Mesothelial cell of epicardium (in vitro differentiated cells): ENCODE data around the gene SEMA6A. TPM values are rescaled to one million over a fixed set of nuclear protein-coding genes. Genes with fewer than 3 reads are reported as not detected.

Experiments
- DNase-seq, 2 experiments: peaks; one replicate each; pipeline ENCODE4 v3.0.0; 2021; ENCODE audit warnings: low spot score in 2 of 2; ENCODE audit not compliant: unreplicated experiment in 2 of 2
- H3K27ac Mint-ChIP-seq: 2 replicates; pipeline ENCODE4 v1.8.0; 2021; ENCODE audit warnings: mixed read lengths
- H3K27me3 Mint-ChIP-seq: 2 replicates; pipeline ENCODE4 v1.8.0; 2021; ENCODE audit warnings: low read depth, mixed read lengths
- H3K36me3 Mint-ChIP-seq: 2 replicates; pipeline ENCODE4 v1.8.0; 2021; ENCODE audit warnings: mixed read lengths
- H3K4me1 Mint-ChIP-seq: 2 replicates; pipeline ENCODE4 v1.8.0; 2021; ENCODE audit warnings: mixed read lengths
- H3K4me3 Mint-ChIP-seq: 2 replicates; pipeline ENCODE4 v1.8.0; 2021; ENCODE audit warnings: mild to moderate bottlenecking, moderate library complexity, mixed read lengths
- H3K9me3 Mint-ChIP-seq: 2 replicates; pipeline ENCODE4 v1.8.0; 2021; ENCODE audit warnings: mixed read lengths
- CTCF ChIP-seq: fragments of 200-600 bp; sonication (generic); IDR thresholded peaks from one replicate; pipeline ENCODE4 v1.5.0; 2021; ENCODE audit warnings: antibody characterized with exemption; ENCODE audit not compliant: unreplicated experiment
- total RNA-seq: library from RNA; stranded (reverse); gene quantifications from 3 replicates; pipeline ENCODE4 v1.2.1, GENCODE V29; 2021

SEMA6A gene
- total RNA-seq, 1 donor from 2014 or later: 129 TPM

GRCh38 chr5:116479776-116480675, 94.6 kb downstream of the SEMA6A start:
- Mint-ChIP-seq H3K9me3 (peaks cover 21% of the 10 kb centered on the region), H3K4me3 (no peak overlapping the region), H3K27me3 (no peaks in the 10 kb centered on the region), H3K4me1 (peaks cover 5% of the 10 kb centered on the region), H3K27ac (peak overlapping the region; percentile 29), H3K36me3 (peaks cover 78% of the 10 kb centered on the region)
- no peak for DNase-seq
- no peak for TF ChIP-seq CTCF

GRCh38 chr5:116478491-116478890, 96.1 kb downstream of the SEMA6A start:
- no peak for TF ChIP-seq CTCF
- Mint-ChIP-seq H3K4me1 (peaks cover 5% of the 10 kb centered on the region), H3K27ac (no peak overlapping the region), H3K27me3 (no peaks in the 10 kb centered on the region), H3K36me3 (peaks cover 77% of the 10 kb centered on the region), H3K4me3 (no peak overlapping the region), H3K9me3 (peaks cover 21% of the 10 kb centered on the region)
- no peak for DNase-seq

- H3K36me3 Mint-ChIP-seq: peaks cover 75% of the 10 kb centered on the region
- H3K27me3 Mint-ChIP-seq: no peaks in the 10 kb centered on the region
- H3K4me3 Mint-ChIP-seq: no peak overlapping the region
- peaks cover 21% of the 10 kb centered on the region for H3K9me3 Mint-ChIP-seq
- no peak for TF ChIP-seq CTCF
- no peak overlapping the region for H3K27ac Mint-ChIP-seq
- no peak for DNase-seq
- peaks cover 5% of the 10 kb centered on the region for H3K4me1 Mint-ChIP-seq
Observed at GRCh38 chr5:116476897-116477537, 97.6 kb downstream of the SEMA6A start.

- Mint-ChIP-seq H3K4me1 (peaks cover 5% of the 10 kb centered on the region), H3K27ac (no peak overlapping the region), H3K36me3 (peaks cover 73% of the 10 kb centered on the region), H3K9me3 (peaks cover 17% of the 10 kb centered on the region), H3K4me3 (no peak overlapping the region), H3K27me3 (no peaks in the 10 kb centered on the region)
- no peak for TF ChIP-seq CTCF
- DNase-seq: no peak
Observed at GRCh38 chr5:116475338-116475737, 99.3 kb downstream of the SEMA6A start.

GRCh38 chr5:116473706-116474105, 100.9 kb downstream of the SEMA6A start:
- no peaks in the 10 kb centered on the region for H3K27me3 Mint-ChIP-seq
- TF ChIP-seq CTCF: no peak
- peaks cover 79% of the 10 kb centered on the region for H3K36me3 Mint-ChIP-seq
- no peak overlapping the region for H3K4me3 Mint-ChIP-seq
- peaks cover 5% of the 10 kb centered on the region for H3K4me1 Mint-ChIP-seq
- no peak for DNase-seq
- H3K9me3 Mint-ChIP-seq: peaks cover 27% of the 10 kb centered on the region
- no peak overlapping the region for H3K27ac Mint-ChIP-seq
